Brain microvascular endothelial cell (primary cell): ENCODE measurements around the gene KDM2B.

Experiments
- DNase-seq: peaks from one replicate; pipeline ENCODE4 v3.0.0-alpha.2; 2020
- H3K27ac ChIP-seq: fragments of 250-450 bp; sonication (Bioruptor Pico); 2 replicates; pipeline ENCODE4 v1.5.1; 2020; ENCODE audit warnings: mild to moderate bottlenecking, moderate library complexity
- H3K27me3 ChIP-seq: fragments of 250-450 bp; sonication (Bioruptor Pico); replicated peaks from 2 replicates; pipeline ENCODE4 v1.5.1; 2020; ENCODE audit warnings: mild to moderate bottlenecking
- H3K36me3 ChIP-seq: fragments of 250-450 bp; sonication (Bioruptor Pico); replicated peaks from 2 replicates; pipeline ENCODE4 v1.5.1; 2020; ENCODE audit warnings: mild to moderate bottlenecking
- H3K4me3 ChIP-seq: 2 replicates; pipeline ENCODE4 v1.5.1; 2011; ENCODE audit warnings: low read depth, mild to moderate bottlenecking, control low read depth, low read length, moderate library complexity
- CTCF ChIP-seq: IDR thresholded peaks from 2 replicates; pipeline ENCODE4 v1.5.1; 2011; ENCODE audit warnings: low read depth, mild to moderate bottlenecking, moderate library complexity, low read length, control low read depth, inconsistent platforms; ENCODE audit errors: missing control alignments
- in situ Hi-C: cut with HindIII; loops from 2 replicates; pipeline ENCODE4 v1.10.0; 2017; ENCODE audit warnings: low sequenced_read_pairs, low pct_ligation_motif_present

The KDM2B gene

GRCh38 chr12:121400332-121401139 lies 180.3 kb downstream of the KDM2B start:
- in situ Hi-C loops: no loop called here
- H3K36me3 ChIP-seq: peaks cover 8% of the 10 kb centered on the region
- DNase-seq: peak; percentile 9

GRCh38 chr12:121399391-121400331 lies 181.2 kb downstream of the KDM2B start, which contains the start of gene RNF34:
Gene RNF34, plus strand, starts transcription at chr12:121400118. Its CDS starts 95 bp downstream, at chr12:121400213.
- in situ Hi-C loops: no loop called here
- Histone ChIP-seq H3K27ac (peak within 1 kb of the TSS; percentile 54), H3K27me3 (no peaks in the 10 kb centered on the region), H3K36me3 (no peaks in the 10 kb centered on the region), H3K4me3 (peak within 1 kb of the TSS; percentile 90)
- TF ChIP-seq CTCF: no peak
- peak; percentile 97 for DNase-seq

More at GRCh38 chr12:121400332-121401139, 180.3 kb downstream of the KDM2B start:
- peak overlapping the region; percentile 90 for H3K4me3 ChIP-seq
- no peaks in the 10 kb centered on the region for H3K27me3 ChIP-seq
- H3K27ac ChIP-seq: peak overlapping the region; percentile 54
- TF ChIP-seq CTCF: no peak

DNA sequence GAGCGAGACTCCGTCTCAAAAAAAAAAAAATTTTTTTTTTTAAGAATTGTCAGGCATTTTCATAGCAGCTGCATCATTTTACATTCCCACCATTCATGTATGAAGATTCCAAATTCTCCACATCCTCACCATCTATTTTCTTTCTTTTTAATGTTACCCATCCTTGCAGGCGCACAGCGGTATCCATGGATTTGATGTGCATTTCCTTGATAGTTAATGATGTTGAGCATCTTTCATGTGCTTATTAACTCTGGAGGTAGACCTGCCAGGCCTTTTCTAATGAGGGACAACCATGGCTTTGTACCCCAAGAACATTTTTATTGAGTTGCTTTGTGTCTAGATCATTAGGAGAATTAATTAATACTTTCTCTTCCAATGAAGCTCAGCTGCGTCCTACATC lies 182.5 kb downstream of the KDM2B start:
- Histone ChIP-seq H3K36me3 (no peaks in the 10 kb centered on the region), H3K27ac (no peak overlapping the region), H3K27me3 (no peaks in the 10 kb centered on the region), H3K4me3 (no peak overlapping the region)
- in situ Hi-C loops: no loop called here
- no peak for DNase-seq
- TF ChIP-seq CTCF: no peak

GRCh38 chr12:121397521-121397920 lies 183.3 kb downstream of the KDM2B start:
- H3K4me3 ChIP-seq: no peak overlapping the region
- DNase-seq: no peak
- in situ Hi-C loops: no loop called here
- H3K27ac ChIP-seq: no peak overlapping the region
- no peaks in the 10 kb centered on the region for H3K27me3 ChIP-seq
- H3K36me3 ChIP-seq: no peaks in the 10 kb centered on the region
- no peak for TF ChIP-seq CTCF

DNA sequence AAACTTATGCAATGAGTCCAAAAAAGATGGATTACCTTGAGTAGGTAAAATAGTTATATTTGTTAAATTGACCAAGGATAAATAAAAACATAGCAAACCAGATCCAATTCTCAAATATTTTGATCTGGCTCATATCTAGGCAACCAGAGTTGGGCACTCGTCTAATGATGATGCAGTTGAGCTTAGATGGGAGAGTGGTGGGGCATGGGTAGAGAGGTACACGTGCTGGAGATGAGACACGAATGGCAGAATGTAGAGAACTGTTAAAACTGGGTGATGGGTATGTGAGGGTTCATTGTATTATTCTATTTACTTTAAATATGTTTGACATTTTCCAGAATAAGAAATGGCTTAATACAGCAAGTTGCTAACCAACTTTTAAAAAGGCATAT lies 188.5 kb downstream of the KDM2B start:
- Histone ChIP-seq H3K27ac (no peak overlapping the region), H3K36me3 (no peaks in the 10 kb centered on the region), H3K4me3 (no peak overlapping the region), H3K27me3 (no peaks in the 10 kb centered on the region)
- no peak for TF ChIP-seq CTCF
- in situ Hi-C loops: no loop called here
- no peak for DNase-seq
